Activated CD4-positive, alpha-beta T cell treated with anti-CD3 and anti-CD28 coated beads for 4 hours (primary cell): ENCODE results near the gene GRIP1.

Experiments used
- DNase-seq, 2 donors: peaks; one replicate each; pipeline ENCODE4 v3.0.0-alpha.2; 2020

GRIP1 gene

GRCh38 chr12:66365718-66366490, 313.0 kb downstream of the GRIP1 start:
- no peak for DNase-seq

GRCh38 chr12:66361703-66362102, 317.2 kb downstream of the GRIP1 start:
- no peak for DNase-seq

GRCh38 chr12:66359300-66359699, 319.6 kb downstream of the GRIP1 start:
- DNase-seq = no peak

GRCh38 chr12:66354291-66354690, 324.6 kb downstream of the GRIP1 start:
- no peak for DNase-seq

- no peak for DNase-seq
Observed at GRCh38 chr12:66352899-66353298, 326.0 kb downstream of the GRIP1 start.

- no peak for DNase-seq
Observed at GRCh38 chr12:66352197-66352596, 326.7 kb downstream of the GRIP1 start.

GRCh38 chr12:66351301-66351700, 327.6 kb downstream of the GRIP1 start:
- no peak for DNase-seq

GRCh38 chr12:66345956-66346355, 332.9 kb downstream of the GRIP1 start:
- no peak for DNase-seq

- DNase-seq = no peak
Observed at GRCh38 chr12:66345212-66345611, 333.7 kb downstream of the GRIP1 start.

GRCh38 chr12:66341126-66341525, 337.8 kb downstream of the GRIP1 start:
- no peak for DNase-seq

- no peak for DNase-seq
Observed at GRCh38 chr12:66340131-66340530, 338.7 kb downstream of the GRIP1 start.

- no peak for DNase-seq
Observed at GRCh38 chr12:66337381-66338010, 341.4 kb downstream of the GRIP1 start.

GRCh38 chr12:66335746-66336145, 343.1 kb downstream of the GRIP1 start:
- DNase-seq = no peak

GRCh38 chr12:66331814-66332213, 347.1 kb downstream of the GRIP1 start:
- DNase-seq = no peak

- no peak for DNase-seq
Observed at GRCh38 chr12:66331016-66331415, 347.9 kb downstream of the GRIP1 start.

GRCh38 chr12:66329941-66330340, 348.9 kb downstream of the GRIP1 start:
- no peak for DNase-seq

GRCh38 chr12:66323017-66323416, 355.9 kb downstream of the GRIP1 start:
- DNase-seq = no peak

GRCh38 chr12:66321435-66321834, 357.4 kb downstream of the GRIP1 start:
- DNase-seq = no peak

GRCh38 chr12:66320996-66321395, 357.9 kb downstream of the GRIP1 start:
- no peak for DNase-seq

- no peak for DNase-seq
Observed at GRCh38 chr12:66319266-66319954, 359.5 kb downstream of the GRIP1 start.

- DNase-seq = no peak
Observed at GRCh38 chr12:66314278-66314677, 364.6 kb downstream of the GRIP1 start.

- no peak for DNase-seq
Observed at GRCh38 chr12:66312189-66312588, 366.7 kb downstream of the GRIP1 start.

- DNase-seq = no peak
Observed at GRCh38 chr12:66309606-66310005, 369.3 kb downstream of the GRIP1 start.

- DNase-seq = no peak
Observed at GRCh38 chr12:66304296-66304900, 374.5 kb downstream of the GRIP1 start.
